ENCODE measurements around the gene ARL4C.

GRCh38 chr2:234450431-234451124 is 46.3 kb downstream of the ARL4C start:
- TF ChIP-seq YY1 (IDR thresholded peaks at IDR 0.05; ENCODE audit: insufficient read depth, insufficient read length) = no peak
- no peak for TF ChIP-seq ZNF274 (IDR thresholded peaks at IDR 0.05; ENCODE audit: low read depth, low read length)
